Measurements from ENCODE around the gene RPN2. TPM values are rescaled to one million over a fixed set of nuclear protein-coding genes. Genes with fewer than 3 reads are reported as not detected.

RPN2 gene
- total RNA-seq, 1 experiment from 2014 or later: 257 TPM

DNA sequence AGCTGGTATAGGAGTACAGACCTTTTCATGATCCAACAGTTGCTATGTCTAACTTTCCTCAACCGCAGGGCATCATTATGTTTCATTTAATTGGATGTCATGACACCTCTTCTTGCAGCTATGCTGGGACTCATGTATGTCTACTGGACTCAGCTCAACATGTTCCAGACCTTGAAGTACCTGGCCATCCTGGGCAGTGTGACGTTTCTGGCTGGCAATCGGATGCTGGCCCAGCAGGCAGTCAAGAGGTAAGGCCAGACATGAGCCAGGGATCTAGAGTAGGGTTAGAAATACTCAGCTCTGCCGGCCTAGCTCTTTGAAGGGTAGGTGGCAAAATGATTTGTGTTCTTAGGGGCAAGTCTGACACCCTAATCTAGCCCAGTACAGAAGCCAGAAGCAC lies 57.3 kb downstream of the RPN2 start:
- ChIA-PET POLR2A (ENCODE audit: unreplicated experiment) (no interaction called here), CTCF (no interaction called here)
- no peak overlapping the region for H3K4me3 ChIP-seq (ENCODE audit: low read length)
- no peak overlapping the region for H2AFZ ChIP-seq (ENCODE audit: low read length)
- H3K36me3 ChIP-seq (ENCODE audit: low read depth, low read length): peaks cover 91% of the 10 kb centered on the region
- no peaks in the 10 kb centered on the region for H3F3A ChIP-seq (ENCODE audit: low read length, unreplicated experiment)
- no peaks in the 10 kb centered on the region for H4K20me1 ChIP-seq (ENCODE audit: low read length)
- no peaks in the 10 kb centered on the region for H3K27me3 ChIP-seq (ENCODE audit: low read length)
- TF ChIP-seq, protein P1, sequence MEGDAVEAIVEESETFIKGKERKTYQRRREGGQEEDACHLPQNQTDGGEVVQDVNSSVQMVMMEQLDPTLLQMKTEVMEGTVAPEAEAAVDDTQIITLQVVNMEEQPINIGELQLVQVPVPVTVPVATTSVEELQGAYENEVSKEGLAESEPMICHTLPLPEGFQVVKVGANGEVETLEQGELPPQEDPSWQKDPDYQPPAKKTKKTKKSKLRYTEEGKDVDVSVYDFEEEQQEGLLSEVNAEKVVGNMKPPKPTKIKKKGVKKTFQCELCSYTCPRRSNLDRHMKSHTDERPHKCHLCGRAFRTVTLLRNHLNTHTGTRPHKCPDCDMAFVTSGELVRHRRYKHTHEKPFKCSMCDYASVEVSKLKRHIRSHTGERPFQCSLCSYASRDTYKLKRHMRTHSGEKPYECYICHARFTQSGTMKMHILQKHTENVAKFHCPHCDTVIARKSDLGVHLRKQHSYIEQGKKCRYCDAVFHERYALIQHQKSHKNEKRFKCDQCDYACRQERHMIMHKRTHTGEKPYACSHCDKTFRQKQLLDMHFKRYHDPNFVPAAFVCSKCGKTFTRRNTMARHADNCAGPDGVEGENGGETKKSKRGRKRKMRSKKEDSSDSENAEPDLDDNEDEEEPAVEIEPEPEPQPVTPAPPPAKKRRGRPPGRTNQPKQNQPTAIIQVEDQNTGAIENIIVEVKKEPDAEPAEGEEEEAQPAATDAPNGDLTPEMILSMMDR (conservative IDR thresholded peaks at IDR 0.05; ENCODE audit: low read depth, low read length): no peak
- TF ChIP-seq EZH2phosphoT487 (IDR thresholded peaks at IDR 0.05; ENCODE audit: borderline replicate concordance, low read length) (no peak), EZH2 (IDR thresholded peaks at IDR 0.05; ENCODE audit: low read length, unreplicated experiment) (no peak)
- no TSS peak for BruUV-seq (replicated peaks)
- H3K4me1 ChIP-seq (ENCODE audit: insufficient read depth, low read length): no peaks in the 10 kb centered on the region
- H3K9ac ChIP-seq (ENCODE audit: low read length): no peak overlapping the region
- H3K79me2 ChIP-seq (ENCODE audit: low read length): no peaks in the 10 kb centered on the region
- H3K9me3 ChIP-seq (ENCODE audit: low read length): no peaks in the 10 kb centered on the region
- H3K9me2 ChIP-seq (replicated peaks; ENCODE audit: low read length): no peaks in the 10 kb centered on the region
- no peak for ATAC-seq
- H3K27ac ChIP-seq (ENCODE audit: low read length): no peak overlapping the region
- no peak overlapping the region for H3K4me2 ChIP-seq (ENCODE audit: low read length)
- intact Hi-C loops (cut with micrococcal nuclease): no loop called here
- DNase-seq: no peak

GRCh38 chr20:37237656-37238055 lies 58.5 kb downstream of the RPN2 start:
- Histone ChIP-seq H3K9me3 (ENCODE audit: low read length) (no peaks in the 10 kb centered on the region), H3K4me2 (ENCODE audit: low read length) (no peak overlapping the region), H3K27me3 (ENCODE audit: low read length) (no peaks in the 10 kb centered on the region), H3K4me3 (ENCODE audit: low read length) (no peak overlapping the region), H2AFZ (ENCODE audit: low read length) (no peak overlapping the region), H3K27ac (ENCODE audit: low read length) (no peak overlapping the region), H3K9ac (ENCODE audit: low read length) (no peak overlapping the region), H3K36me3 (ENCODE audit: low read depth, low read length) (peaks cover 91% of the 10 kb centered on the region), H3K9me2 (replicated peaks; ENCODE audit: low read length) (no peaks in the 10 kb centered on the region), H3K4me1 (ENCODE audit: insufficient read depth, low read length) (no peaks in the 10 kb centered on the region), H4K20me1 (ENCODE audit: low read length) (no peaks in the 10 kb centered on the region), H3K79me2 (ENCODE audit: low read length) (no peaks in the 10 kb centered on the region), H3F3A (ENCODE audit: low read length, unreplicated experiment) (no peaks in the 10 kb centered on the region)
- TF ChIP-seq EZH2 (IDR thresholded peaks at IDR 0.05; ENCODE audit: low read length, unreplicated experiment) (no peak), EZH2phosphoT487 (IDR thresholded peaks at IDR 0.05; ENCODE audit: borderline replicate concordance, low read length) (no peak)
- TF ChIP-seq, protein P1 (conservative IDR thresholded peaks at IDR 0.05; ENCODE audit: low read depth, low read length): no peak
- intact Hi-C loops (cut with micrococcal nuclease): no loop called here
- BruUV-seq (replicated peaks): no TSS peak
- ATAC-seq (no peak), DNase-seq (no peak)
- CTCF ChIA-PET: no interaction called here
- POLR2A ChIA-PET (ENCODE audit: unreplicated experiment): interaction anchor here (0.7 kb wide), 1 partner anchor 150 kb away, joined by 5 read pairs; no protein-coding TSS in a partner anchor

DNA sequence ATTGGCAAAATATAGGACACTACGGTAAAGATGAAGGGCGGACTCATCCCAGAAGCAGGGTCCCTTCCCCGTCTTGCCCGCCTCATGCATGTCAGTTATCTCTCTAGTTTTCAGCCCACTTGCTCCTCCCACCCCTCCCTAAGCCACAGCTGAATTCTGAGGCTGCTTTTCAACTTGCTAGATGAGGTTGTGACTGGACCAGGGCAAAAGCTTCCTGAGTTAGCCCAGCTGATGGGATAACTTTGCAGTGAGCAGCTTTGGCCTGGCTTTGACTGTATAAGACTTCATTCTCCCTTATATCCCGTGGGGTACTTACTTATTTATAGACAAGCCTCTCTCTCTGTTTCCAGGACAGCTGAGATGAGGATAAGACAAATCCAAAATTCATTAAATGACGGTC lies 59.3 kb downstream of the RPN2 start:
- Histone ChIP-seq H3K27ac (ENCODE audit: low read length) (no peak overlapping the region), H3K9ac (ENCODE audit: low read length) (no peak overlapping the region)
- POLR2A ChIA-PET (ENCODE audit: unreplicated experiment): no interaction called here

More for the DNA sequence above, 59.3 kb downstream of the RPN2 start:
- no TSS peak for BruUV-seq (replicated peaks)
- H3K4me2 ChIP-seq (ENCODE audit: low read length): no peak overlapping the region
- H3F3A ChIP-seq (ENCODE audit: low read length, unreplicated experiment): no peaks in the 10 kb centered on the region
- peaks cover 91% of the 10 kb centered on the region for H3K36me3 ChIP-seq (ENCODE audit: low read depth, low read length)
- no peak for ATAC-seq
- no peaks in the 10 kb centered on the region for H3K9me2 ChIP-seq (replicated peaks; ENCODE audit: low read length)
- no peak for TF ChIP-seq EZH2phosphoT487 (IDR thresholded peaks at IDR 0.05; ENCODE audit: borderline replicate concordance, low read length)
- no peak for TF ChIP-seq EZH2 (IDR thresholded peaks at IDR 0.05; ENCODE audit: low read length, unreplicated experiment)
- TF ChIP-seq, protein P1 (conservative IDR thresholded peaks at IDR 0.05; ENCODE audit: low read depth, low read length): no peak
- DNase-seq: no peak
- no peaks in the 10 kb centered on the region for H3K79me2 ChIP-seq (ENCODE audit: low read length)
- no peaks in the 10 kb centered on the region for H3K27me3 ChIP-seq (ENCODE audit: low read length)
- intact Hi-C loops (cut with micrococcal nuclease): no loop called here
- H3K4me1 ChIP-seq (ENCODE audit: insufficient read depth, low read length): no peaks in the 10 kb centered on the region
- H2AFZ ChIP-seq (ENCODE audit: low read length): no peak overlapping the region
- CTCF ChIA-PET: no interaction called here
- H4K20me1 ChIP-seq (ENCODE audit: low read length): no peaks in the 10 kb centered on the region
- H3K4me3 ChIP-seq (ENCODE audit: low read length): no peak overlapping the region
- no peaks in the 10 kb centered on the region for H3K9me3 ChIP-seq (ENCODE audit: low read length)

Data from PC-3 (cell line).